Loucy (cell line): ENCODE data around the gene CAMTA1.

Experiments
- EZH2phosphoT487 ChIP-seq: fragments of 200-600 bp; IDR thresholded peaks from 2 replicates; pipeline ENCODE4 v1.6.1; 2018; ENCODE audit warnings: antibody characterized with exemption, mild to moderate bottlenecking, moderate library complexity, borderline replicate concordance
- TF ChIP-seq, protein P1 (sequence below): fragments of 200-600 bp; sonication (generic); conservative IDR thresholded peaks from 2 replicates; pipeline ENCODE4 v1.5.1; 2014; ENCODE audit warnings: mild to moderate bottlenecking, antibody characterized with exemption, low read length

DNA sequence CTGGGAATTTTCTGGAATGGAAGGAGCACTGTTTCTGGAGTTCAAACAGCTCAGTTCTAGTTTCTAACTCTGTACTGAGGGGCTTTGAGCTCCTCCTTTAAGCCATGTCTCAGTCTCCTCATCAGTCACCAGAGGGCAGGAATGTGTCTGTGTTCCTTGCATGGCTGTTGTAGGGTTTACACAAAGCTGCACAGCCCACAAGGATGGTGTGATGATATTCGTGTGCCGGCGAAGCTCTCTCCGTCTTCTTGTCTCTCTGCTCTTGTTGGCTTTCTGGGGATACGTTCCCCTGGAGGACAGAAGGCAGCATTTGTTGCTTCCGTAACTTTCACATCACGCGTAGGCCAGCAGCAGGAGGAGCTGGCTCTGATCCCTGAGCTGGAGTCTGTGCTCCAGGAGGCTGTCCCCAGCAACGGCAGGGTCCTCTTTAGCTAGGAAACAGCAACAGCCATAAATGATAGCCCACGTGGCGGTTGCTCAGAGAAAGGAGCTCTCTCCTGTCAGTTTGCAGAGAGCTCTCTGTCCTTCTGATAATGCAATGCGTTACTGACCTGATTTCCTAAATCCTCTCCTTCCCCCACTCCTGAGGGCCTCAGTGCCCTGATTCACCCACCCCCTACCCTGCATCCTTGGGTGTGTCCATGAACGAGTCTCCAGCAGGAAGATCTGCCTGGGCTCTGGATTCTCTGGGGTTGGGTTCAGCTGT lies 796.7 kb downstream of the CAMTA1 start:
- TF ChIP-seq, protein P1, sequence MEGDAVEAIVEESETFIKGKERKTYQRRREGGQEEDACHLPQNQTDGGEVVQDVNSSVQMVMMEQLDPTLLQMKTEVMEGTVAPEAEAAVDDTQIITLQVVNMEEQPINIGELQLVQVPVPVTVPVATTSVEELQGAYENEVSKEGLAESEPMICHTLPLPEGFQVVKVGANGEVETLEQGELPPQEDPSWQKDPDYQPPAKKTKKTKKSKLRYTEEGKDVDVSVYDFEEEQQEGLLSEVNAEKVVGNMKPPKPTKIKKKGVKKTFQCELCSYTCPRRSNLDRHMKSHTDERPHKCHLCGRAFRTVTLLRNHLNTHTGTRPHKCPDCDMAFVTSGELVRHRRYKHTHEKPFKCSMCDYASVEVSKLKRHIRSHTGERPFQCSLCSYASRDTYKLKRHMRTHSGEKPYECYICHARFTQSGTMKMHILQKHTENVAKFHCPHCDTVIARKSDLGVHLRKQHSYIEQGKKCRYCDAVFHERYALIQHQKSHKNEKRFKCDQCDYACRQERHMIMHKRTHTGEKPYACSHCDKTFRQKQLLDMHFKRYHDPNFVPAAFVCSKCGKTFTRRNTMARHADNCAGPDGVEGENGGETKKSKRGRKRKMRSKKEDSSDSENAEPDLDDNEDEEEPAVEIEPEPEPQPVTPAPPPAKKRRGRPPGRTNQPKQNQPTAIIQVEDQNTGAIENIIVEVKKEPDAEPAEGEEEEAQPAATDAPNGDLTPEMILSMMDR, result no peak
- TF ChIP-seq EZH2phosphoT487, result no peak
